HG03039 (cell line): ENCODE data around the gene SMIM21.

Experiments
- ATAC-seq: cut with Tn5 transposase; IDR thresholded peaks from one replicate; pipeline ENCODE4 v1.9.1; 2021; ENCODE audit warnings: mild to moderate bottlenecking, moderate library complexity; ENCODE audit not compliant: unreplicated experiment

SMIM21 gene

GRCh38 chr18:75427603-75428002 lies at the start of gene SMIM21:
TSS of gene SMIM21 (minus strand) at chr18:75427703. CDS start at chr18:75427563, 140 bp downstream.
- no peak for ATAC-seq

- no peak for ATAC-seq
Observed at GRCh38 chr18:75475228-75475627, 47.7 kb upstream of the SMIM21 start.

- ATAC-seq, result no peak
Observed at GRCh38 chr18:75474332-75474731, 46.8 kb upstream of the SMIM21 start.

GRCh38 chr18:75473316-75473715 lies 45.8 kb upstream of the SMIM21 start:
- no peak for ATAC-seq

GRCh38 chr18:75472906-75473305 lies 45.4 kb upstream of the SMIM21 start:
- no peak for ATAC-seq

- no peak for ATAC-seq
Observed at GRCh38 chr18:75472396-75472795, 44.9 kb upstream of the SMIM21 start.

GRCh38 chr18:75471850-75472249 lies 44.3 kb upstream of the SMIM21 start:
- ATAC-seq, result no peak

- ATAC-seq, result no peak
Observed at GRCh38 chr18:75467851-75468250, 40.3 kb upstream of the SMIM21 start.

GRCh38 chr18:75467281-75467795 lies 39.8 kb upstream of the SMIM21 start:
- no peak for ATAC-seq

GRCh38 chr18:75464356-75464755 lies 36.9 kb upstream of the SMIM21 start:
- ATAC-seq, result no peak

GRCh38 chr18:75462178-75462832 lies 34.8 kb upstream of the SMIM21 start:
- no peak for ATAC-seq

GRCh38 chr18:75456199-75456631 lies 28.7 kb upstream of the SMIM21 start:
- no peak for ATAC-seq

- ATAC-seq, result no peak
Observed at GRCh38 chr18:75455249-75456198, 28.0 kb upstream of the SMIM21 start.

- ATAC-seq, result no peak
Observed at GRCh38 chr18:75454022-75454795, 26.7 kb upstream of the SMIM21 start.

GRCh38 chr18:75450906-75451305 lies 23.4 kb upstream of the SMIM21 start:
- ATAC-seq, result no peak

GRCh38 chr18:75441896-75442295 lies 14.4 kb upstream of the SMIM21 start:
- ATAC-seq, result no peak

- ATAC-seq, result no peak
Observed at GRCh38 chr18:75439348-75439747, 11.8 kb upstream of the SMIM21 start.

- no peak for ATAC-seq
Observed at GRCh38 chr18:75438891-75439290, 11.4 kb upstream of the SMIM21 start.

- ATAC-seq, result no peak
Observed at GRCh38 chr18:75437979-75438378, 10.5 kb upstream of the SMIM21 start.

GRCh38 chr18:75433098-75433497 lies 5.6 kb upstream of the SMIM21 start:
- no peak for ATAC-seq

GRCh38 chr18:75429975-75430374 lies 2.5 kb upstream of the SMIM21 start:
- no peak for ATAC-seq
